Astrocyte (in vitro differentiated cells and primary cell): ENCODE data around the gene DCHS1. TPM values are rescaled to one million over a fixed set of nuclear protein-coding genes. Genes with fewer than 3 reads are reported as not detected.

ENCODE experiments used
- DNase-seq: peaks from one replicate; pipeline ENCODE4 v3.0.0-alpha.2; 2010; ENCODE audit warnings: low read depth
- FAIRE-seq: peaks from 2 replicates; lab custom pipeline; 2011; peaks lifted over from hg19 to GRCh38; lab: Jason Lieb, UNC
- H2AFZ ChIP-seq: 2 replicates; pipeline ENCODE4 v1.6.0; 2012; ENCODE audit warnings: low read depth, low read length, inconsistent platforms
- H3K27ac ChIP-seq: 2 replicates; pipeline ENCODE4 v1.5.1; 2011; ENCODE audit warnings: low read depth, low read length, inconsistent platforms
- H3K27me3 ChIP-seq: 2 replicates; pipeline ENCODE4 v1.6.0; 2011; ENCODE audit warnings: low read length, inconsistent platforms; ENCODE audit not compliant: insufficient read depth
- H3K36me3 ChIP-seq: 2 replicates; pipeline ENCODE4 v1.5.1; 2011; ENCODE audit warnings: low read length, inconsistent platforms; ENCODE audit not compliant: insufficient read depth
- H3K4me1 ChIP-seq: 2 replicates; pipeline ENCODE4 v1.5.1; 2011; ENCODE audit warnings: low read length, inconsistent platforms; ENCODE audit not compliant: insufficient read depth
- H3K4me2 ChIP-seq: 2 replicates; pipeline ENCODE4 v1.6.0; 2012; ENCODE audit warnings: low read length, inconsistent platforms
- H3K4me3 ChIP-seq: 2 replicates; pipeline ENCODE4 v1.5.1; 2011; ENCODE audit warnings: low read depth, mild to moderate bottlenecking, low read length, inconsistent platforms; ENCODE audit not compliant: insufficient read depth
- H3K79me2 ChIP-seq: 2 replicates; pipeline ENCODE4 v1.6.0; 2012; ENCODE audit warnings: mild to moderate bottlenecking, low read length, inconsistent platforms; ENCODE audit not compliant: insufficient read depth
- H3K9ac ChIP-seq: 2 replicates; pipeline ENCODE4 v1.6.0; 2012; ENCODE audit warnings: mild to moderate bottlenecking, low read length, inconsistent platforms
- H3K9me3 ChIP-seq: 2 replicates; pipeline ENCODE4 v1.5.1; 2012; ENCODE audit warnings: low read depth, mild to moderate bottlenecking, low read length, inconsistent platforms; ENCODE audit not compliant: insufficient read depth
- H4K20me1 ChIP-seq: 2 replicates; pipeline ENCODE4 v1.6.0; 2012; ENCODE audit warnings: low read length, inconsistent platforms; ENCODE audit not compliant: insufficient read depth
- H3K27ac Mint-ChIP-seq: one replicate; pipeline ENCODE4 v1.8.0; 2021; ENCODE audit warnings: mild to moderate bottlenecking, mixed read lengths; ENCODE audit not compliant: unreplicated experiment
- H3K27me3 Mint-ChIP-seq: one replicate; pipeline ENCODE4 v1.8.0; 2021; ENCODE audit warnings: low read depth, mixed read lengths; ENCODE audit not compliant: unreplicated experiment
- H3K36me3 Mint-ChIP-seq: one replicate; pipeline ENCODE4 v1.8.0; 2021; ENCODE audit warnings: low read depth, mixed read lengths; ENCODE audit not compliant: unreplicated experiment
- H3K4me1 Mint-ChIP-seq: one replicate; pipeline ENCODE4 v1.8.0; 2021; ENCODE audit warnings: low read depth, mixed read lengths; ENCODE audit not compliant: unreplicated experiment
- H3K4me3 Mint-ChIP-seq: one replicate; pipeline ENCODE4 v1.8.0; 2021; ENCODE audit warnings: mild to moderate bottlenecking, moderate library complexity, mixed read lengths; ENCODE audit not compliant: unreplicated experiment
- H3K9me3 Mint-ChIP-seq: one replicate; pipeline ENCODE4 v1.8.0; 2021; ENCODE audit warnings: mild to moderate bottlenecking, mixed read lengths; ENCODE audit not compliant: unreplicated experiment
- EZH2 ChIP-seq: IDR thresholded peaks from 2 replicates; pipeline ENCODE4 v1.6.1; 2012; ENCODE audit warnings: mild to moderate bottlenecking, low read length, inconsistent platforms; ENCODE audit not compliant: insufficient read depth
- total RNA-seq: library from RNA; stranded (reverse); gene quantifications from 2 replicates; pipeline ENCODE4 v1.2.1, GENCODE V29; 2021
- TF ChIP-seq, protein P1 (sequence below): IDR thresholded peaks from 2 replicates; pipeline ENCODE4 v1.5.1; 2011; ENCODE audit warnings: low read depth, mild to moderate bottlenecking, inconsistent platforms, low read length, moderate library complexity; ENCODE audit not compliant: insufficient read depth

The DCHS1 gene
- total RNA-seq, 1 donor from 2014 or later: 8.4 TPM

DNA sequence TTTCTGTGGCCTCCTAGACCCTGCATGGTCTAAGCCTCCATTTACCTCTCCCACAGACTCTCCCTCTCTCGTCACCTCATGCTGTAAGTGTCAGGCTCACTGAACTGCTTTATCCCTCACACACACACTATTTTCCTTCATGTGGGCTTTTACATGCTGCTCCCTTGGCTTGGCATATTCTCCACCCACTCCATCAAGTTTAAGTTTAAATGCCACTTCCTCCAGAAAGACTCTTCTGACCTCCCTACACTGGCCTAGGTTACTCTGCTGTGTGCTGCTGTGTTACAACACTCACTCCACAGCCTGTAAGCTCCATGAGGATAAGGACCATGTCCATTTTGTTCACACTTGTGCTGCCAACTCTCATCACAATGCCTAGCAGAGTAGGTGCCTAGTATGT is 2.5 kb downstream of the DCHS1 start:
- Mint-ChIP-seq H3K4me3 (no peak overlapping the region), H3K36me3 (no peaks in the 10 kb centered on the region), H3K27me3 (peaks cover 8% of the 10 kb centered on the region), H3K27ac (no peak overlapping the region), H3K9me3 (no peaks in the 10 kb centered on the region), H3K4me1 (no peaks in the 10 kb centered on the region)
- Histone ChIP-seq H3K9me3 (no peaks in the 10 kb centered on the region), H3K27ac (no peak overlapping the region), H3K4me2 (no peak overlapping the region), H2AFZ (no peak overlapping the region), H3K79me2 (no peaks in the 10 kb centered on the region), H3K27me3 (peaks cover 43% of the 10 kb centered on the region), H3K9ac (no peak overlapping the region), H4K20me1 (peaks cover 16% of the 10 kb centered on the region), H3K36me3 (no peaks in the 10 kb centered on the region), H3K4me1 (peaks cover 4% of the 10 kb centered on the region), H3K4me3 (no peak overlapping the region)
- TF ChIP-seq EZH2: no peak
- TF ChIP-seq, protein P1, sequence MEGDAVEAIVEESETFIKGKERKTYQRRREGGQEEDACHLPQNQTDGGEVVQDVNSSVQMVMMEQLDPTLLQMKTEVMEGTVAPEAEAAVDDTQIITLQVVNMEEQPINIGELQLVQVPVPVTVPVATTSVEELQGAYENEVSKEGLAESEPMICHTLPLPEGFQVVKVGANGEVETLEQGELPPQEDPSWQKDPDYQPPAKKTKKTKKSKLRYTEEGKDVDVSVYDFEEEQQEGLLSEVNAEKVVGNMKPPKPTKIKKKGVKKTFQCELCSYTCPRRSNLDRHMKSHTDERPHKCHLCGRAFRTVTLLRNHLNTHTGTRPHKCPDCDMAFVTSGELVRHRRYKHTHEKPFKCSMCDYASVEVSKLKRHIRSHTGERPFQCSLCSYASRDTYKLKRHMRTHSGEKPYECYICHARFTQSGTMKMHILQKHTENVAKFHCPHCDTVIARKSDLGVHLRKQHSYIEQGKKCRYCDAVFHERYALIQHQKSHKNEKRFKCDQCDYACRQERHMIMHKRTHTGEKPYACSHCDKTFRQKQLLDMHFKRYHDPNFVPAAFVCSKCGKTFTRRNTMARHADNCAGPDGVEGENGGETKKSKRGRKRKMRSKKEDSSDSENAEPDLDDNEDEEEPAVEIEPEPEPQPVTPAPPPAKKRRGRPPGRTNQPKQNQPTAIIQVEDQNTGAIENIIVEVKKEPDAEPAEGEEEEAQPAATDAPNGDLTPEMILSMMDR: no peak
- DNase-seq (no peak), FAIRE-seq (no peak)

DNA sequence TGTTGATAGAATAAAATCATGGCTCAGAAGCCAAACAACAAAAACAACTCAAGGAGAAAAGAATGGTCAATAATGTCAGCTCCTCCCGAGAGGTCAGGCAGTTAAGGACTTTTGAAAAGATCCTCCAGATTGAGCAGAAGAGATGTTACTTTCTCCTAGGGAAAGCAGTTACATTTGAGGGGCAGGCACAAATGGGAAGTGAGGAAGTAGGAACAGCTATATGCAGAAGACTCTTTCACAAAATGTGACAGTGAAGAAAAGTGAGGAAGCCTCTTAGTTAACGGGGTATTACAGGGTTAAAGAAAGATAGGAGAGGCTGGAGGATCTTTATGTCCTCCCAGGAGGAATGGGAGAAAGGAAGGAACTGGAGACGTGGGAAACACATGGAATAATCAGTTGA is 3.4 kb downstream of the DCHS1 start:
- peaks cover 43% of the 10 kb centered on the region for H3K27me3 ChIP-seq

DNA sequence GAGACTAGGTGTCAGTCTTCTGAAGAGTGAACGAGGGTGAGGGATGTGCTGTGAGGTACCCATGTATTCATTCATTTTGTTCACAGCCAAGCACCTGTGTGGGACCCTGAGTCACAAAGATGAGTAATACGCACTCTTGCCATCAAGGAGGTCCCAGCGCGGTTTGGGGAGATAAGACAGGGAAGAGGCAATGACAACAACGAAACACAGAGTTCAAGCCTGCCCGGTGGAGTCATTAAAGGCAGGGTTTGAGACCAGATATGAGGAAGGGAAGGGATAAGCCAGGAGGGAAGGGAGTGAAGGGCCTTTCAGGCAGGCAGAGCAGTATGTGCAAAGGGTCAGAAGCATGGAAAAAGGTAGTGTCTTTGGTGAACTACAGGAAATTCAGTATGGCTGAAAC is 4.6 kb downstream of the DCHS1 start:
- peak overlapping the region; percentile 0 for H3K4me2 ChIP-seq
- no peak overlapping the region for H3K4me3 ChIP-seq
- DNase-seq (peak; percentile 48), FAIRE-seq (no peak)
- Mint-ChIP-seq H3K9me3 (no peaks in the 10 kb centered on the region), H3K27ac (no peak overlapping the region), H3K36me3 (no peaks in the 10 kb centered on the region), H3K4me1 (no peaks in the 10 kb centered on the region), H3K27me3 (no peaks in the 10 kb centered on the region), H3K4me3 (no peak overlapping the region)
- H3K9me3 ChIP-seq: no peaks in the 10 kb centered on the region
- H4K20me1 ChIP-seq: peaks cover 16% of the 10 kb centered on the region
- no peaks in the 10 kb centered on the region for H3K36me3 ChIP-seq
- H2AFZ ChIP-seq: no peak overlapping the region
- no peak overlapping the region for H3K27ac ChIP-seq
- peaks cover 19% of the 10 kb centered on the region for H3K4me1 ChIP-seq
- TF ChIP-seq, protein P1: no peak
- no peak for TF ChIP-seq EZH2
- peaks cover 43% of the 10 kb centered on the region for H3K27me3 ChIP-seq
- no peak overlapping the region for H3K9ac ChIP-seq
- H3K79me2 ChIP-seq: no peaks in the 10 kb centered on the region

More for the DNA sequence above, 3.4 kb downstream of the DCHS1 start:
- H3K9me3 Mint-ChIP-seq: no peaks in the 10 kb centered on the region
- Histone ChIP-seq H2AFZ (no peak overlapping the region), H3K36me3 (no peaks in the 10 kb centered on the region), H3K27ac (no peak overlapping the region), H4K20me1 (peaks cover 16% of the 10 kb centered on the region), H3K4me1 (peaks cover 8% of the 10 kb centered on the region), H3K9ac (no peak overlapping the region), H3K4me2 (no peak overlapping the region), H3K79me2 (no peaks in the 10 kb centered on the region), H3K4me3 (no peak overlapping the region), H3K9me3 (no peaks in the 10 kb centered on the region)
- TF ChIP-seq EZH2: no peak
- TF ChIP-seq, protein P1: no peak
- no peaks in the 10 kb centered on the region for H3K4me1 Mint-ChIP-seq
- DNase-seq (no peak), FAIRE-seq (no peak)
- H3K4me3 Mint-ChIP-seq: no peak overlapping the region
- H3K36me3 Mint-ChIP-seq: no peaks in the 10 kb centered on the region
- no peak overlapping the region for H3K27ac Mint-ChIP-seq
- H3K27me3 Mint-ChIP-seq: peaks cover 6% of the 10 kb centered on the region
